Loucy (cell line): ENCODE data around the gene CYSRT1.

Source experiments
- H2AFZ ChIP-seq: fragments of 200-600 bp; sonication (generic); 2 replicates; pipeline ENCODE4 v1.6.0; 2016; ENCODE audit warnings: antibody characterized with exemption, mild to moderate bottlenecking, low read length, moderate library complexity
- H3F3A ChIP-seq: fragments of 200-600 bp; 2 replicates; pipeline ENCODE4 v1.6.0; 2016; ENCODE audit warnings: antibody characterized with exemption, low read depth, mild to moderate bottlenecking
- H3K27me3 ChIP-seq: fragments of 200-600 bp; sonication (generic); 2 replicates; pipeline ENCODE4 v1.6.1; 2014; ENCODE audit warnings: low read length, mild to moderate bottlenecking; ENCODE audit not compliant: insufficient read depth, poor library complexity, severe bottlenecking
- H3K36me3 ChIP-seq: fragments of 200-600 bp; sonication (generic); 2 replicates; pipeline ENCODE4 v1.6.1; 2016; ENCODE audit warnings: low read length; ENCODE audit not compliant: insufficient read depth
- H3K4me1 ChIP-seq: fragments of 200-600 bp; sonication (generic); 2 replicates; pipeline ENCODE4 v1.5.1; 2014; ENCODE audit warnings: low read length, mild to moderate bottlenecking; ENCODE audit not compliant: insufficient read depth, poor library complexity, severe bottlenecking
- H3K4me2 ChIP-seq: fragments of 200-600 bp; sonication (generic); 2 replicates; pipeline ENCODE4 v1.6.0; 2014; ENCODE audit warnings: antibody characterized with exemption, low read length, low read depth, mild to moderate bottlenecking; ENCODE audit not compliant: poor library complexity, severe bottlenecking
- H3K4me3 ChIP-seq: fragments of 200-600 bp; sonication (generic); 2 replicates; pipeline ENCODE4 v1.5.1; 2014; ENCODE audit warnings: low read length, mild to moderate bottlenecking, mixed read lengths; ENCODE audit not compliant: poor library complexity, severe bottlenecking
- H3K79me2 ChIP-seq: fragments of 200-600 bp; sonication (generic); 2 replicates; pipeline ENCODE4 v1.6.1; 2014; ENCODE audit warnings: low read length; ENCODE audit not compliant: insufficient read depth
- H3K9ac ChIP-seq: fragments of 200-600 bp; sonication (generic); 2 replicates; pipeline ENCODE4 v1.6.0; 2014; ENCODE audit warnings: mild to moderate bottlenecking, low read depth, low read length, moderate library complexity; ENCODE audit not compliant: poor library complexity, severe bottlenecking
- H3K9me2 ChIP-seq: fragments of 200-600 bp; sonication (generic); replicated peaks from 2 replicates; pipeline ENCODE4 v1.6.1; 2016; ENCODE audit warnings: low read depth, low read length, mixed read lengths
- H3K9me3 ChIP-seq: fragments of 200-600 bp; sonication (generic); 2 replicates; pipeline ENCODE4 v1.6.1; 2014; ENCODE audit warnings: mild to moderate bottlenecking, antibody characterized with exemption, low read length, low read depth; ENCODE audit not compliant: insufficient read depth
- H4K20me1 ChIP-seq: fragments of 200-600 bp; sonication (generic); 2 replicates; pipeline ENCODE4 v1.6.0; 2014; ENCODE audit warnings: antibody characterized with exemption, low read length, mild to moderate bottlenecking; ENCODE audit not compliant: insufficient read depth, poor library complexity, severe bottlenecking
- EZH2phosphoT487 ChIP-seq: fragments of 200-600 bp; IDR thresholded peaks from 2 replicates; pipeline ENCODE4 v1.6.1; 2018; ENCODE audit warnings: antibody characterized with exemption, mild to moderate bottlenecking, moderate library complexity, borderline replicate concordance
- TF ChIP-seq, protein P1 (sequence below): fragments of 200-600 bp; sonication (generic); conservative IDR thresholded peaks from 2 replicates; pipeline ENCODE4 v1.5.1; 2014; ENCODE audit warnings: mild to moderate bottlenecking, antibody characterized with exemption, low read length

Gene CYSRT1

DNA sequence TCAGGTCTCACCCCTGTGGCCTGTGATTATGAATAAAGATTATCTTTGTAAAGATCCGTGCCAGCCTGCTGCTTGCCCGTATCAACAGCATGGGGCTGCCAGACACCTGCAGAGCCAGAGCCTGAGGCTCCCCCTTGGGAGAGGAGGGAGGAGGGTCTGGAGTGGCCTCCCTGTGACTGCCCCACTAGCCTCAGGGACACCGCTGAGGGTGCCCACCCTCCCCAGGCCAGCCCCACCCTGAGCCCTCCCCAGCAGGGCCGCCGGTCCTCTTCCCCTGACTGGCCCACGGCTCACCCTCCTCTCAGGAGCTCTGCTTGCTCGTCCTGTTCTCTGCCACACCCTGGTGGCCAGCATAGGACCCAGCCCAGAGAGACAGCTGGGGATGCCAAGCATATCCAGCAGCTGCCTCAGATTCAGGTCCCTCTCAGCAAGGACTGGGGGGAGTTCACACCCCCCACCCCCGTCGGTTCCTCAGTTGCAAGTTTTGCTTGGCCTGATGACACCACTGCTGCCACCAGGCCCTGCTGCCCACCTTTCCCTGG is 34.6 kb upstream of the CYSRT1 start:
- TF ChIP-seq, protein P1, sequence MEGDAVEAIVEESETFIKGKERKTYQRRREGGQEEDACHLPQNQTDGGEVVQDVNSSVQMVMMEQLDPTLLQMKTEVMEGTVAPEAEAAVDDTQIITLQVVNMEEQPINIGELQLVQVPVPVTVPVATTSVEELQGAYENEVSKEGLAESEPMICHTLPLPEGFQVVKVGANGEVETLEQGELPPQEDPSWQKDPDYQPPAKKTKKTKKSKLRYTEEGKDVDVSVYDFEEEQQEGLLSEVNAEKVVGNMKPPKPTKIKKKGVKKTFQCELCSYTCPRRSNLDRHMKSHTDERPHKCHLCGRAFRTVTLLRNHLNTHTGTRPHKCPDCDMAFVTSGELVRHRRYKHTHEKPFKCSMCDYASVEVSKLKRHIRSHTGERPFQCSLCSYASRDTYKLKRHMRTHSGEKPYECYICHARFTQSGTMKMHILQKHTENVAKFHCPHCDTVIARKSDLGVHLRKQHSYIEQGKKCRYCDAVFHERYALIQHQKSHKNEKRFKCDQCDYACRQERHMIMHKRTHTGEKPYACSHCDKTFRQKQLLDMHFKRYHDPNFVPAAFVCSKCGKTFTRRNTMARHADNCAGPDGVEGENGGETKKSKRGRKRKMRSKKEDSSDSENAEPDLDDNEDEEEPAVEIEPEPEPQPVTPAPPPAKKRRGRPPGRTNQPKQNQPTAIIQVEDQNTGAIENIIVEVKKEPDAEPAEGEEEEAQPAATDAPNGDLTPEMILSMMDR = peak; percentile 22; the same call in 1 of the 2 replicates
- no peak for TF ChIP-seq EZH2phosphoT487
- peaks cover 20% of the 10 kb centered on the region for H3K4me1 ChIP-seq
- peak overlapping the region; percentile 96 for H3K4me3 ChIP-seq
- H3K9me3 ChIP-seq = no peaks in the 10 kb centered on the region
- H3K27me3 ChIP-seq = no peaks in the 10 kb centered on the region
- H3K9me2 ChIP-seq = no peaks in the 10 kb centered on the region
- H3K79me2 ChIP-seq = peaks cover 57% of the 10 kb centered on the region
- H3F3A ChIP-seq = peaks cover 8% of the 10 kb centered on the region; the same call in 1 of the 2 replicates
- no peak overlapping the region for H2AFZ ChIP-seq
- peaks cover 7% of the 10 kb centered on the region; the same call in 1 of the 2 replicates for H3K36me3 ChIP-seq
- H3K9ac ChIP-seq = peak overlapping the region; percentile 88
- H3K4me2 ChIP-seq = peak overlapping the region; percentile 99
- H4K20me1 ChIP-seq = peaks cover 26% of the 10 kb centered on the region

DNA sequence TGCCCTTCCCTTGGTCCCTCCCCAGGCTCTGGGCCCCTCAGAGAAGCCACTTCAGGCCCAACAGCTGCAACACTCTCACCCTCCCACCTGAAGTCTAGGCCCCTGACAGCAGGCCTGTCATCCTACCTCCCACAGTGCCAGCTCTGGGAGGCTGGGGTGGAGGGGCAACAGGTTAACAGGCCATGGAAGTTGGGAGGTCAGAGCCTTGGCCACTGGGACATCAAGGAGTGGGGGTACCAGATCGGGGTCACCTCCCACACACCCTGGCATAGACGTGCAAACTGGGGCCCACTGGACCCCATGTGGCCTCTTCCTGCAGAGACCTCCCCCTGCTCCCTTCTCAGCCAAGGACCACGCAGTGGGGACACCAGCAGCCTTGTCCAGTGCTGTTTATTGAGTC is 33.7 kb upstream of the CYSRT1 start:
- no peak overlapping the region for H3K4me3 ChIP-seq
- H3K27me3 ChIP-seq = no peaks in the 10 kb centered on the region
- H4K20me1 ChIP-seq = peaks cover 26% of the 10 kb centered on the region
- no peak for TF ChIP-seq EZH2phosphoT487
- TF ChIP-seq, protein P1 = no peak
- H3K4me1 ChIP-seq = peaks cover 20% of the 10 kb centered on the region
- H3K36me3 ChIP-seq = peaks cover 7% of the 10 kb centered on the region; the same call in 1 of the 2 replicates
- H3K9me3 ChIP-seq = no peaks in the 10 kb centered on the region
- H3K9me2 ChIP-seq = no peaks in the 10 kb centered on the region
- no peak overlapping the region for H3K9ac ChIP-seq
- peaks cover 8% of the 10 kb centered on the region; the same call in 1 of the 2 replicates for H3F3A ChIP-seq
- peaks cover 49% of the 10 kb centered on the region for H3K79me2 ChIP-seq
- H3K4me2 ChIP-seq = no peak overlapping the region
- no peak overlapping the region for H2AFZ ChIP-seq

- Histone ChIP-seq H3K4me1 (peaks cover 18% of the 10 kb centered on the region), H3K9ac (no peak overlapping the region), H3K9me3 (no peaks in the 10 kb centered on the region), H4K20me1 (peaks cover 26% of the 10 kb centered on the region), H3K4me3 (no peak overlapping the region), H3K79me2 (peaks cover 43% of the 10 kb centered on the region), H3K9me2 (no peaks in the 10 kb centered on the region), H3K27me3 (no peaks in the 10 kb centered on the region), H3K36me3 (peaks cover 7% of the 10 kb centered on the region; the same call in 1 of the 2 replicates), H3K4me2 (no peak overlapping the region), H2AFZ (no peak overlapping the region), H3F3A (peaks cover 8% of the 10 kb centered on the region; the same call in 1 of the 2 replicates)
- TF ChIP-seq EZH2phosphoT487 = no peak
- TF ChIP-seq, protein P1 = no peak
Measured at GRCh38 chr9:137191691-137192447, 33.1 kb upstream of the CYSRT1 start.
